IMR-90 (cell line): ENCODE results near the gene NDUFB11.

Experiments
- BHLHE40 ChIP-seq: fragments of 150-350 bp; IDR thresholded peaks from 2 replicates; pipeline ENCODE4 v1.6.1; 2016; ENCODE audit warnings: mild to moderate bottlenecking, low read depth, low read length
- CTCF ChIP-seq: conservative IDR thresholded peaks from 2 replicates; pipeline ENCODE4 v1.5.1; 2012; ENCODE audit warnings: mild to moderate bottlenecking, low read depth, low read length, improper control_type of control experiment
- MAFK ChIP-seq: IDR thresholded peaks from 2 replicates; pipeline ENCODE4 v1.6.1; 2012; ENCODE audit warnings: low read depth, low read length, improper control_type of control experiment

GRCh38 chrX:47172971-47173792 is 28.7 kb upstream of the NDUFB11 start:
- no peak for TF ChIP-seq MAFK
- TF ChIP-seq CTCF, result no peak
- TF ChIP-seq BHLHE40, result no peak
